Loucy (cell line): ENCODE measurements around the gene EPB42.
A peak's percentile ranks its signal among the peaks of the same experiment; 100 is the strongest.

Experiments
- H2AFZ ChIP-seq: fragments of 200-600 bp; sonication (generic); 2 replicates; pipeline ENCODE4 v1.6.0; 2016; ENCODE audit warnings: antibody characterized with exemption, mild to moderate bottlenecking, low read length, moderate library complexity
- H3F3A ChIP-seq: fragments of 200-600 bp; 2 replicates; pipeline ENCODE4 v1.6.0; 2016; ENCODE audit warnings: antibody characterized with exemption, low read depth, mild to moderate bottlenecking
- H3K27me3 ChIP-seq: fragments of 200-600 bp; sonication (generic); 2 replicates; pipeline ENCODE4 v1.6.1; 2014; ENCODE audit warnings: low read length, mild to moderate bottlenecking; ENCODE audit not compliant: insufficient read depth, poor library complexity, severe bottlenecking
- H3K36me3 ChIP-seq: fragments of 200-600 bp; sonication (generic); 2 replicates; pipeline ENCODE4 v1.6.1; 2016; ENCODE audit warnings: low read length; ENCODE audit not compliant: insufficient read depth
- H3K4me1 ChIP-seq: fragments of 200-600 bp; sonication (generic); 2 replicates; pipeline ENCODE4 v1.5.1; 2014; ENCODE audit warnings: low read length, mild to moderate bottlenecking; ENCODE audit not compliant: insufficient read depth, poor library complexity, severe bottlenecking
- H3K4me2 ChIP-seq: fragments of 200-600 bp; sonication (generic); 2 replicates; pipeline ENCODE4 v1.6.0; 2014; ENCODE audit warnings: antibody characterized with exemption, low read length, low read depth, mild to moderate bottlenecking; ENCODE audit not compliant: poor library complexity, severe bottlenecking
- H3K4me3 ChIP-seq: fragments of 200-600 bp; sonication (generic); 2 replicates; pipeline ENCODE4 v1.5.1; 2014; ENCODE audit warnings: low read length, mild to moderate bottlenecking, mixed read lengths; ENCODE audit not compliant: poor library complexity, severe bottlenecking
- H3K79me2 ChIP-seq: fragments of 200-600 bp; sonication (generic); 2 replicates; pipeline ENCODE4 v1.6.1; 2014; ENCODE audit warnings: low read length; ENCODE audit not compliant: insufficient read depth
- H3K9ac ChIP-seq: fragments of 200-600 bp; sonication (generic); 2 replicates; pipeline ENCODE4 v1.6.0; 2014; ENCODE audit warnings: mild to moderate bottlenecking, low read depth, low read length, moderate library complexity; ENCODE audit not compliant: poor library complexity, severe bottlenecking
- H3K9me2 ChIP-seq: fragments of 200-600 bp; sonication (generic); replicated peaks from 2 replicates; pipeline ENCODE4 v1.6.1; 2016; ENCODE audit warnings: low read depth, low read length, mixed read lengths
- H3K9me3 ChIP-seq: fragments of 200-600 bp; sonication (generic); 2 replicates; pipeline ENCODE4 v1.6.1; 2014; ENCODE audit warnings: mild to moderate bottlenecking, antibody characterized with exemption, low read length, low read depth; ENCODE audit not compliant: insufficient read depth
- H4K20me1 ChIP-seq: fragments of 200-600 bp; sonication (generic); 2 replicates; pipeline ENCODE4 v1.6.0; 2014; ENCODE audit warnings: antibody characterized with exemption, low read length, mild to moderate bottlenecking; ENCODE audit not compliant: insufficient read depth, poor library complexity, severe bottlenecking
- EZH2phosphoT487 ChIP-seq: fragments of 200-600 bp; IDR thresholded peaks from 2 replicates; pipeline ENCODE4 v1.6.1; 2018; ENCODE audit warnings: antibody characterized with exemption, mild to moderate bottlenecking, moderate library complexity, borderline replicate concordance
- TF ChIP-seq, protein P1 (sequence below): fragments of 200-600 bp; sonication (generic); conservative IDR thresholded peaks from 2 replicates; pipeline ENCODE4 v1.5.1; 2014; ENCODE audit warnings: mild to moderate bottlenecking, antibody characterized with exemption, low read length

EPB42 gene

DNA sequence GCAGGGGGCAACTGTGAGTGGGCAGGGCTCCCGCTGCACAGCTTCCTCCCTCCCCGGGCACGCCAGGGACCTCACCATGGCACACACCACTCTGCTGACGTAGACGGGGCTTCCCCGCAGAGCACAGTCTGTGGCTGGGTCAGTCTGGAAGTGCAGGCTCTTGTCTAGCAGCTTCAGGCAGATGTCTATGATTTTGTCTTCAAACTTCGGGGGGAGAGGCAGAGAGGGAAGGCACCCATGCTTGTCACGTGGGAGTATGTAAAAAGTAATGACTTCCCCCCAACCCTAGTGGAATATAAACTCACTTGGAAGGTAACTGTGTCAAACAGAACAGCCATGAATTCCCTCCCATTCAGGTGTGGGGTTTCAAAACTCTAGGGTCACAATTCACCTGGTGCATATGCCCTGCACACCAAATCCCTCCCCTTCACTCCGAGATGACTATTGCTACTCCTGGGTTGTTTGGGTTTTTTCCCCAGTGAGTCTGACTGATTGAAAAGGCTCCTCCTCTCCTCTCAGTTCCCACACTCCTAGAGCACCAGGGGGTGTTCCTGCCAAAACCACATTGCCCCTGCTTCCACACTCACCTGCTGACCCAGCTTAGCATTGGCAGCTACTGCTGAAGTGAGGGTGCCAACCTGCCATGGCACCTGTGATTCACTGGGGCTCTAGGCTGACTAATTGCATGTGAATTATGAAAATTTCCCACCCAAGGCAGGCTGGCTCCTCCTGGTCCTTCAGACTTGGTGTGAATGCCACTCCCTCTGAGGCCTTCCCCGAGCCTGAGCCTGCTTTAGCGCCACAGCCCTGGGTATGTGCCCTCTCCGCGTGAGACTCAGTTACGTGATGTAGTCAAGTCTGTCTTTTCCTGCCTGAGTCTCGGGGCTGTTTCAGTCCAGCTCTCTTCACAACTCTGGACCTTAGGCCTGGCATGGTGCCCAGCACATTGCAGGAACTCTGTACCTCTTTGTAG lies 32.9 kb upstream of the EPB42 start:
- H3K9me2 ChIP-seq: no peaks in the 10 kb centered on the region
- no peaks in the 10 kb centered on the region for H3K9me3 ChIP-seq
- peaks cover 37% of the 10 kb centered on the region for H3K4me1 ChIP-seq
- H2AFZ ChIP-seq: no peak overlapping the region; the same call in 1 of the 2 replicates
- H3F3A ChIP-seq: no peaks in the 10 kb centered on the region
- H3K4me2 ChIP-seq: peak overlapping the region; percentile 23
- H3K4me3 ChIP-seq: no peak overlapping the region
- H3K27me3 ChIP-seq: no peaks in the 10 kb centered on the region
- no peak overlapping the region for H3K9ac ChIP-seq
- no peaks in the 10 kb centered on the region for H3K36me3 ChIP-seq
- TF ChIP-seq EZH2phosphoT487: no peak
- TF ChIP-seq, protein P1, sequence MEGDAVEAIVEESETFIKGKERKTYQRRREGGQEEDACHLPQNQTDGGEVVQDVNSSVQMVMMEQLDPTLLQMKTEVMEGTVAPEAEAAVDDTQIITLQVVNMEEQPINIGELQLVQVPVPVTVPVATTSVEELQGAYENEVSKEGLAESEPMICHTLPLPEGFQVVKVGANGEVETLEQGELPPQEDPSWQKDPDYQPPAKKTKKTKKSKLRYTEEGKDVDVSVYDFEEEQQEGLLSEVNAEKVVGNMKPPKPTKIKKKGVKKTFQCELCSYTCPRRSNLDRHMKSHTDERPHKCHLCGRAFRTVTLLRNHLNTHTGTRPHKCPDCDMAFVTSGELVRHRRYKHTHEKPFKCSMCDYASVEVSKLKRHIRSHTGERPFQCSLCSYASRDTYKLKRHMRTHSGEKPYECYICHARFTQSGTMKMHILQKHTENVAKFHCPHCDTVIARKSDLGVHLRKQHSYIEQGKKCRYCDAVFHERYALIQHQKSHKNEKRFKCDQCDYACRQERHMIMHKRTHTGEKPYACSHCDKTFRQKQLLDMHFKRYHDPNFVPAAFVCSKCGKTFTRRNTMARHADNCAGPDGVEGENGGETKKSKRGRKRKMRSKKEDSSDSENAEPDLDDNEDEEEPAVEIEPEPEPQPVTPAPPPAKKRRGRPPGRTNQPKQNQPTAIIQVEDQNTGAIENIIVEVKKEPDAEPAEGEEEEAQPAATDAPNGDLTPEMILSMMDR: no peak
- H4K20me1 ChIP-seq: no peaks in the 10 kb centered on the region
- H3K79me2 ChIP-seq: no peaks in the 10 kb centered on the region

DNA sequence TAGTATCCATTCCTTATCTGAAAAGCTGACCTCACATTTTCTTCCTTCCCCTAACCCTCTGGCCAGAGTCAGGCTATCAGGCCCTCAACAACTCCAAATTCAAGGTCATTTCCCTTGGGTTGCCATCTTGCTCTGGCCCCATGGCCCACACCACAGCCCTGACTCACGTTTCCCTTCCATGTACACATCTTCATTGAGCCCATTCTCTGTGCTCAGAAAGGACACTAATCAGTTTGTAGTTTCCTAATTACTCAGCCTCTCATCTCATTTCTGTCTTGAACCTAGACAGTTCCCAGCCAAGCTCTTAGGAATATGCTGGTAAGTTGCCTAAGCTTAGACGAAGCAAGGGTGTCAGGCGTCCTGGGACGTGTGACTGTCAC lies 31.0 kb upstream of the EPB42 start:
- H3F3A ChIP-seq: no peaks in the 10 kb centered on the region
- H3K27me3 ChIP-seq: no peaks in the 10 kb centered on the region
- H3K79me2 ChIP-seq: no peaks in the 10 kb centered on the region
- H3K4me2 ChIP-seq: no peak overlapping the region
- TF ChIP-seq, protein P1: no peak
- TF ChIP-seq EZH2phosphoT487: no peak
- H3K9me2 ChIP-seq: no peaks in the 10 kb centered on the region
- no peak overlapping the region for H3K9ac ChIP-seq
- H4K20me1 ChIP-seq: no peaks in the 10 kb centered on the region
- no peak overlapping the region for H2AFZ ChIP-seq
- H3K9me3 ChIP-seq: no peaks in the 10 kb centered on the region
- peaks cover 40% of the 10 kb centered on the region for H3K4me1 ChIP-seq
- no peak overlapping the region for H3K4me3 ChIP-seq
- H3K36me3 ChIP-seq: no peaks in the 10 kb centered on the region

DNA sequence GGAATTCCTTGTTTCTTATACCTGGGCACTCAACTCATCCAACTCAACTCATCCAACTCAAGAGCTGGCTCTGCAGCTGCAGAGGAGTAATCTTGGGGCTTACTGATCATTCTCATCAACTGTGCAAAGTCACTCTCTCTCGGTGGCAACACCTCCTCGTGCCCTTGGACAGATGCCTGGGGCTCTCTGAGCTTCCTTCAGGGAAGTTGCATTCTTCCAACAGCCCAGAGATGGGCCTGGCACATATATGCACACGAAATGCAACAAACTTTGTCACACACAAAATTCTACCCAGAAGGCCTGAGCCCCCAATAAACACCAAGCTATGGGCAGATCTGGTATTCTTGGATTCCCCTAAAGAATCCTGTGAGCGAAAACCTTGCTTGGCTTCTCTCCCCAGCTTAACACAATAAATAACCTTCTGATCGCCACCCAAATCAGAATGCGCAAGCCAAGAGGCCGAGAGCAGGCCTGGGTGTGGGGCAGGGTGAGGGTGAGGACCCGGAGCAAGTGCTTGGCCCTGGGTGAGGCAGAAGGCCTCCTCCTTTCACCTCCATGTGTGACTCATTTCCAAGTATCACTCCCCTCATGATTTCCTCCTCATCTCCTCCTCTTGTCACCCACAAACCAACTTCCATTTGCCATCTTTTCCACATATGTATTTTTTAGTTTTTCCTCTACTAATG lies 30.5 kb upstream of the EPB42 start:
- no peak for TF ChIP-seq EZH2phosphoT487
- TF ChIP-seq, protein P1: no peak
- no peaks in the 10 kb centered on the region for H3K79me2 ChIP-seq
- no peaks in the 10 kb centered on the region for H3K36me3 ChIP-seq
- no peak overlapping the region for H3K4me2 ChIP-seq
- no peak overlapping the region for H2AFZ ChIP-seq
- H3K9ac ChIP-seq: no peak overlapping the region
- H3K4me3 ChIP-seq: no peak overlapping the region
- H3K9me2 ChIP-seq: no peaks in the 10 kb centered on the region
- H3K9me3 ChIP-seq: no peaks in the 10 kb centered on the region
- H3F3A ChIP-seq: no peaks in the 10 kb centered on the region
- no peaks in the 10 kb centered on the region for H4K20me1 ChIP-seq
- H3K4me1 ChIP-seq: peaks cover 41% of the 10 kb centered on the region
- no peaks in the 10 kb centered on the region for H3K27me3 ChIP-seq
